ENCODE measurements around the gene XPO1. TPM values are rescaled to one million over a fixed set of nuclear protein-coding genes. Genes with fewer than 3 reads are reported as not detected.

XPO1 gene
- total RNA-seq, 4 donors from 2014 or later, result 60.3 to 130 (median 78.0) TPM

- Histone ChIP-seq H3K4me3 (no peak overlapping the region), H3K4me1 (peaks cover 0 to 69% (median 37%) of the 10 kb centered on the region in 4 donors), H3K9me3 (no peaks in the 10 kb centered on the region), H3K27me3 (no peaks in the 10 kb centered on the region), H3K27ac (no peak overlapping the region), H3K36me3 (no peaks in the 10 kb centered on the region)
- intact Hi-C loops (cut with DNase I; ENCODE audit: low total_unique reads) (no loop called here), in situ Hi-C loops (cut with MboI; ENCODE audit: low pct_ligation_motif_present in 1 of 4, low pct_unique_long_range_greater_than_20kb in 1 of 4, low sequenced_read_pairs in 3 of 4) (loop anchor here in 1 of 4 donors (25.0 kb wide), 1 partner anchor 224 kb away; no protein-coding TSS in a partner anchor)
- no peak for DNase-seq
- TF ChIP-seq POLR2AphosphoS5 (IDR thresholded peaks at IDR 0.05) (no peak), POLR2A (IDR thresholded peaks at IDR 0.05) (no peak), EP300 (IDR thresholded peaks at IDR 0.05; ENCODE audit: low read depth) (no peak), CTCF (IDR thresholded peaks at IDR 0.05) (no peak)
These were observed 99.5 kb downstream of the XPO1 start for GRCh38 chr2:61438670-61439069.

GRCh38 chr2:61437170-61437569, 101.0 kb downstream of the XPO1 start:
- WGBS, 2 donors (ENCODE audit: low coverage in 1 of 2), result 74 to 79% methylated on average over 3 to 4 of the region's 4 CpGs
- no peaks in the 10 kb centered on the region for H3K9me3 ChIP-seq
- H3K4me1 ChIP-seq, result peaks cover 0 to 76% (median 47%) of the 10 kb centered on the region in 4 donors
- H3K4me3 ChIP-seq, result no peak overlapping the region
- intact Hi-C loops (cut with DNase I; ENCODE audit: low total_unique reads) (no loop called here), in situ Hi-C loops (cut with MboI; ENCODE audit: low pct_ligation_motif_present in 1 of 4, low pct_unique_long_range_greater_than_20kb in 1 of 4, low sequenced_read_pairs in 3 of 4) (loop anchor here in 1 of 4 donors (25.0 kb wide), 1 partner anchor 225 kb away; no protein-coding TSS in a partner anchor)
- H3K27me3 ChIP-seq, result no peaks in the 10 kb centered on the region
- no peak for DNase-seq
- no peaks in the 10 kb centered on the region for H3K36me3 ChIP-seq
- no peak overlapping the region for H3K27ac ChIP-seq
- TF ChIP-seq EP300 (IDR thresholded peaks at IDR 0.05; ENCODE audit: low read depth), result no peak
- TF ChIP-seq POLR2AphosphoS5 (IDR thresholded peaks at IDR 0.05), result no peak
- no peak for TF ChIP-seq POLR2A (IDR thresholded peaks at IDR 0.05)
- TF ChIP-seq CTCF (IDR thresholded peaks at IDR 0.05), result no peak

- intact Hi-C loops (cut with DNase I; ENCODE audit: low total_unique reads) (no loop called here), in situ Hi-C loops (cut with MboI; ENCODE audit: low pct_ligation_motif_present in 1 of 4, low pct_unique_long_range_greater_than_20kb in 1 of 4, low sequenced_read_pairs in 3 of 4) (loop anchor here in 1 of 4 donors (25.0 kb wide), 1 partner anchor 226 kb away; no protein-coding TSS in a partner anchor)
- peaks cover 4 to 74% (median 43%) of the 10 kb centered on the region in 4 donors for H3K4me1 ChIP-seq
- 38 to 40% methylated on average over 1 to 2 of the region's 2 CpGs for WGBS, 2 donors (ENCODE audit: low coverage in 1 of 2)
- no peaks in the 10 kb centered on the region for H3K9me3 ChIP-seq
- peak overlapping the region in 3 of 4 donors; percentile 12 to 31 (median 14) for H3K27ac ChIP-seq
- no peaks in the 10 kb centered on the region for H3K36me3 ChIP-seq
- TF ChIP-seq POLR2A (IDR thresholded peaks at IDR 0.05), result no peak
- TF ChIP-seq CTCF (IDR thresholded peaks at IDR 0.05), result no peak
- TF ChIP-seq EP300 (IDR thresholded peaks at IDR 0.05; ENCODE audit: low read depth), result no peak
- no peak for TF ChIP-seq POLR2AphosphoS5 (IDR thresholded peaks at IDR 0.05)
- H3K27me3 ChIP-seq, result no peaks in the 10 kb centered on the region
- DNase-seq, result no peak
- peak overlapping the region in 1 of 4 donors; percentile 26 for H3K4me3 ChIP-seq
These were observed 102.1 kb downstream of the XPO1 start for GRCh38 chr2:61436092-61436491.

GRCh38 chr2:61435291-61435690, 102.9 kb downstream of the XPO1 start:
- H3K27me3 ChIP-seq, result no peaks in the 10 kb centered on the region
- in situ Hi-C loops (cut with MboI; ENCODE audit: low pct_ligation_motif_present in 1 of 4, low pct_unique_long_range_greater_than_20kb in 1 of 4, low sequenced_read_pairs in 3 of 4) (loop anchor here in 1 of 4 donors (25.0 kb wide), 1 partner anchor 227 kb away; no protein-coding TSS in a partner anchor), intact Hi-C loops (cut with DNase I; ENCODE audit: low total_unique reads) (no loop called here)
- peaks cover 4 to 73% (median 44%) of the 10 kb centered on the region in 4 donors for H3K4me1 ChIP-seq
- H3K27ac ChIP-seq, result peak overlapping the region in 1 of 4 donors; percentile 31
- WGBS, 2 donors (ENCODE audit: low coverage in 1 of 2), result 90 to 93% methylated on average over 1 of the region's 1 CpG
- no peak for DNase-seq
- H3K9me3 ChIP-seq, result no peaks in the 10 kb centered on the region
- H3K36me3 ChIP-seq, result no peaks in the 10 kb centered on the region
- H3K4me3 ChIP-seq, result no peak overlapping the region
- TF ChIP-seq POLR2A (IDR thresholded peaks at IDR 0.05) (no peak), EP300 (IDR thresholded peaks at IDR 0.05; ENCODE audit: low read depth) (no peak)

GRCh38 chr2:61434314-61434713, 103.8 kb downstream of the XPO1 start:
- Histone ChIP-seq H3K9me3 (no peaks in the 10 kb centered on the region), H3K4me3 (no peak overlapping the region), H3K27me3 (no peaks in the 10 kb centered on the region), H3K27ac (peak overlapping the region in 2 of 4 donors; percentile 31 to 42), H3K36me3 (no peaks in the 10 kb centered on the region), H3K4me1 (peaks cover 4 to 66% (median 41%) of the 10 kb centered on the region in 4 donors)
- no peak for DNase-seq
- no peak for TF ChIP-seq POLR2AphosphoS5 (IDR thresholded peaks at IDR 0.05)
- TF ChIP-seq CTCF (IDR thresholded peaks at IDR 0.05), result no peak
- no peak for TF ChIP-seq POLR2A (IDR thresholded peaks at IDR 0.05)
- TF ChIP-seq EP300 (IDR thresholded peaks at IDR 0.05; ENCODE audit: low read depth), result no peak
- in situ Hi-C loops (cut with MboI; ENCODE audit: low pct_ligation_motif_present in 1 of 4, low pct_unique_long_range_greater_than_20kb in 1 of 4, low sequenced_read_pairs in 3 of 4), result loop anchor here in 1 of 4 donors (25.0 kb wide), 1 partner anchor 228 kb away; no protein-coding TSS in a partner anchor
- intact Hi-C loops (cut with DNase I; ENCODE audit: low total_unique reads), result no loop called here

Measured in transverse colon (tissue), 4 donors.